Prostate gland (tissue), 2 donors: ENCODE results near the gene ARL4A. TPM values are rescaled to one million over a fixed set of nuclear protein-coding genes. Genes with fewer than 3 reads are reported as not detected.

Experiments
- DNase-seq: peaks from one replicate; pipeline ENCODE4 v3.0.0-alpha.2; 2019; ENCODE audit warnings: low spot score
- H3K27ac ChIP-seq, 2 donors: fragments of 200-600 bp; sonication (generic); 2 replicates each; pipeline ENCODE4 v1.5.1; 2017 to 2019
- H3K27me3 ChIP-seq: fragments of 200-600 bp; sonication (generic); replicated peaks from 2 replicates; pipeline ENCODE4 v1.5.1; 2019; ENCODE audit not compliant: insufficient read depth
- H3K36me3 ChIP-seq, 2 donors: fragments of 200-600 bp; sonication (generic); 1 replicate in 1 of 2; 2 replicates in 1 of 2; pipeline versions ENCODE4 v1.5.1 to v1.8.1; 2017 to 2019
- H3K4me1 ChIP-seq: fragments of 200-600 bp; sonication (generic); replicated peaks from 2 replicates; pipeline ENCODE4 v1.5.1; 2019
- H3K4me3 ChIP-seq, 2 donors: fragments of 200-600 bp; sonication (generic); 2 replicates each; pipeline ENCODE4 v1.5.1; 2017 to 2019
- H3K9me3 ChIP-seq: fragments of 200-600 bp; sonication (generic); 2 replicates; pipeline ENCODE4 v1.5.1; 2017
- CTCF ChIP-seq, 4 experiments: fragments of 200-600 bp in 2 of 4; fragments of 450-650 bp in 2 of 4; sonication (generic) in 2 of 4; IDR thresholded peaks; 1 replicate in 3 of 4; 2 replicates in 1 of 4; pipeline ENCODE4 v1.5.1; 2016 to 2019; ENCODE audit warnings: antibody characterized with exemption in 4 of 4, mild to moderate bottlenecking in 2 of 4, moderate library complexity in 2 of 4
- POLR2A ChIP-seq: fragments of 450-650 bp; IDR thresholded peaks from one replicate; pipeline ENCODE4 v1.6.1; 2016; ENCODE audit warnings: antibody characterized with exemption, mild to moderate bottlenecking
- POLR2AphosphoS5 ChIP-seq: sonication (generic); formaldehyde crosslinking; IDR thresholded peaks from one replicate; pipeline ENCODE4 v1.6.1; 2017; ENCODE audit warnings: antibody characterized with exemption
- WGBS: methylation state at CpG from one replicate; pipeline ENCODE4 v1.1.5; 2018; 5-methylcytosine and 5-hydroxymethylcytosine counted together
- intact Hi-C: fragments of 100-400 bp; cut with DNase I; formaldehyde crosslinking; loops from one replicate; pipeline ENCODE4 v1.14.2; 2022
- total RNA-seq, 2 donors: library from RNA; depleted of rRNA; stranded (reverse); fragments of >200 nt; gene quantifications; one replicate each; pipeline ENCODE4 v1.1.0, GENCODE V29; 2016

Gene ARL4A
- total RNA-seq, 2 donors from 2014 or later, result 34.3 to 37.3 TPM

- WGBS, result 96% methylated on average over 2 of the region's 2 CpGs
- no peak for TF ChIP-seq POLR2A
- TF ChIP-seq CTCF (IDR thresholded peaks at IDR 0.05), result no peak
- no peak for TF ChIP-seq POLR2AphosphoS5
- H3K4me1 ChIP-seq, result no peaks in the 10 kb centered on the region
Measured at GRCh38 chr7:12726908-12727307, 39.5 kb downstream of the ARL4A start.

GRCh38 chr7:12727455-12728191 is 40.2 kb downstream of the ARL4A start:
- intact Hi-C loops, result no loop called here
- H3K4me3 ChIP-seq, result no peak overlapping the region
- TF ChIP-seq POLR2A (no peak), CTCF (IDR thresholded peaks at IDR 0.05) (no peak), POLR2AphosphoS5 (no peak)
- no peaks in the 10 kb centered on the region for H3K9me3 ChIP-seq
- H3K4me1 ChIP-seq, result no peaks in the 10 kb centered on the region
- WGBS, result 83% methylated on average over 8 of the region's 8 CpGs
- H3K36me3 ChIP-seq, result no peaks in the 10 kb centered on the region
- H3K27ac ChIP-seq, result no peak overlapping the region
- DNase-seq, result no peak
- H3K27me3 ChIP-seq, result no peaks in the 10 kb centered on the region

More at GRCh38 chr7:12726908-12727307, 39.5 kb downstream of the ARL4A start:
- intact Hi-C loops, result no loop called here
- H3K4me3 ChIP-seq, result no peak overlapping the region
- H3K27me3 ChIP-seq, result no peaks in the 10 kb centered on the region
- H3K36me3 ChIP-seq, result no peaks in the 10 kb centered on the region
- DNase-seq, result no peak
- no peaks in the 10 kb centered on the region for H3K9me3 ChIP-seq
- no peak overlapping the region for H3K27ac ChIP-seq

GRCh38 chr7:12728192-12728538 is 40.7 kb downstream of the ARL4A start:
- H3K27me3 ChIP-seq, result no peaks in the 10 kb centered on the region
- TF ChIP-seq CTCF (IDR thresholded peaks at IDR 0.05), result no peak
- no peak for TF ChIP-seq POLR2AphosphoS5
- TF ChIP-seq POLR2A, result no peak
- intact Hi-C loops, result no loop called here
- H3K4me3 ChIP-seq, result no peak overlapping the region
- no peaks in the 10 kb centered on the region for H3K36me3 ChIP-seq
- WGBS, result 82% methylated on average over 2 of the region's 2 CpGs
- no peak for DNase-seq
- no peak overlapping the region for H3K27ac ChIP-seq
- no peaks in the 10 kb centered on the region for H3K4me1 ChIP-seq
- H3K9me3 ChIP-seq, result no peaks in the 10 kb centered on the region

- intact Hi-C loops, result no loop called here
- H3K36me3 ChIP-seq, result no peaks in the 10 kb centered on the region
- H3K4me1 ChIP-seq, result no peaks in the 10 kb centered on the region
- H3K9me3 ChIP-seq, result no peaks in the 10 kb centered on the region
- H3K27me3 ChIP-seq, result no peaks in the 10 kb centered on the region
- peak; percentile 32 for DNase-seq
- 25% methylated on average over 7 of the region's 7 CpGs for WGBS
- no peak overlapping the region for H3K27ac ChIP-seq
- no peak overlapping the region for H3K4me3 ChIP-seq
- TF ChIP-seq CTCF (IDR thresholded peaks at IDR 0.05), result no peak
- TF ChIP-seq POLR2AphosphoS5, result no peak
- TF ChIP-seq POLR2A, result no peak
Measured at GRCh38 chr7:12729112-12729511, 41.7 kb downstream of the ARL4A start.

- Histone ChIP-seq H3K36me3 (no peaks in the 10 kb centered on the region), H3K9me3 (no peaks in the 10 kb centered on the region), H3K27me3 (no peaks in the 10 kb centered on the region), H3K4me1 (no peaks in the 10 kb centered on the region), H3K27ac (no peak overlapping the region), H3K4me3 (no peak overlapping the region)
- WGBS, result 60% methylated on average over 2 of the region's 2 CpGs
- TF ChIP-seq POLR2AphosphoS5, result no peak
- TF ChIP-seq CTCF (IDR thresholded peaks at IDR 0.05), result no peak
- TF ChIP-seq POLR2A, result no peak
- intact Hi-C loops, result no loop called here
- DNase-seq, result no peak
Measured at GRCh38 chr7:12730523-12730922, 43.1 kb downstream of the ARL4A start.
